WERI-Rb-1 (cell line): Measurements from ENCODE around the gene IFRD2.

Source experiments
- DNase-seq: peaks from one replicate; pipeline ENCODE4 v3.0.0-alpha.2; 2020
- H3K27ac ChIP-seq: fragments of 250-450 bp; sonication (Bioruptor Pico); 2 replicates; pipeline ENCODE4 v1.5.1; 2020; ENCODE audit warnings: mild to moderate bottlenecking, moderate library complexity
- H3K27me3 ChIP-seq: fragments of 250-450 bp; sonication (Bioruptor Pico); 2 replicates; pipeline ENCODE4 v1.5.1; 2021; ENCODE audit warnings: mild to moderate bottlenecking, low read depth, moderate library complexity; ENCODE audit not compliant: insufficient read depth, severe bottlenecking
- H3K36me3 ChIP-seq: fragments of 250-450 bp; sonication (Bioruptor Pico); 2 replicates; pipeline ENCODE4 v1.5.1; 2020; ENCODE audit warnings: mild to moderate bottlenecking, moderate library complexity
- H3K4me3 ChIP-seq: 2 replicates; pipeline ENCODE4 v1.5.1; 2011; ENCODE audit warnings: low read depth, mild to moderate bottlenecking, control low read depth, low read length
- H3K9me3 ChIP-seq: fragments of 250-450 bp; sonication (Bioruptor Pico); 2 replicates; pipeline ENCODE4 v1.5.1; 2021; ENCODE audit warnings: mild to moderate bottlenecking, moderate library complexity; ENCODE audit not compliant: severe bottlenecking
- CTCF ChIP-seq: IDR thresholded peaks from 2 replicates; pipeline ENCODE4 v1.5.1; 2011; ENCODE audit warnings: low read depth, mild to moderate bottlenecking, control low read depth, inconsistent platforms, low read length

The IFRD2 gene

GRCh38 chr3:50293079-50293801, 1.0 kb upstream of the IFRD2 start:
- Histone ChIP-seq H3K9me3 (no peaks in the 10 kb centered on the region), H3K27me3 (no peaks in the 10 kb centered on the region), H3K4me3 (peak overlapping the region; percentile 25), H3K36me3 (peaks cover 27% of the 10 kb centered on the region), H3K27ac (peak overlapping the region; percentile 64)
- DNase-seq = no peak
- TF ChIP-seq CTCF = no peak

GRCh38 chr3:50290161-50290641, 2.0 kb downstream of the IFRD2 start:
- Histone ChIP-seq H3K4me3 (no peak overlapping the region), H3K9me3 (no peaks in the 10 kb centered on the region), H3K36me3 (peaks cover 36% of the 10 kb centered on the region), H3K27ac (no peak overlapping the region), H3K27me3 (no peaks in the 10 kb centered on the region)
- DNase-seq = no peak
- no peak for TF ChIP-seq CTCF

GRCh38 chr3:50289130-50289529, 3.1 kb downstream of the IFRD2 start:
- H3K9me3 ChIP-seq = no peaks in the 10 kb centered on the region
- no peak for DNase-seq
- no peak overlapping the region for H3K27ac ChIP-seq
- H3K4me3 ChIP-seq = no peak overlapping the region
- peaks cover 36% of the 10 kb centered on the region for H3K36me3 ChIP-seq
- H3K27me3 ChIP-seq = no peaks in the 10 kb centered on the region
- no peak for TF ChIP-seq CTCF

GRCh38 chr3:50288387-50289007, 3.7 kb downstream of the IFRD2 start:
- H3K27ac ChIP-seq = no peak overlapping the region
- no peaks in the 10 kb centered on the region for H3K9me3 ChIP-seq
- TF ChIP-seq CTCF = no peak
- DNase-seq = no peak
- no peak overlapping the region for H3K4me3 ChIP-seq
- peaks cover 36% of the 10 kb centered on the region for H3K36me3 ChIP-seq
- no peaks in the 10 kb centered on the region for H3K27me3 ChIP-seq

- Histone ChIP-seq H3K9me3 (no peaks in the 10 kb centered on the region), H3K4me3 (no peak overlapping the region), H3K27me3 (no peaks in the 10 kb centered on the region), H3K36me3 (peaks cover 36% of the 10 kb centered on the region), H3K27ac (no peak overlapping the region)
- no peak for TF ChIP-seq CTCF
- no peak for DNase-seq
Measured at GRCh38 chr3:50287262-50287661, 5.0 kb downstream of the IFRD2 start.
